Posterior vena cava (tissue), 2 donors: ENCODE results near the gene MATCAP1. TPM values are rescaled to one million over a fixed set of nuclear protein-coding genes. Genes with fewer than 3 reads are reported as not detected.

ENCODE experiments used
- DNase-seq: peaks from one replicate; pipeline ENCODE4 v3.0.0-alpha.2; 2020; ENCODE audit warnings: low spot score
- intact Hi-C, 2 donors: fragments of 100-400 bp; cut with DNase I; formaldehyde crosslinking; loops; one replicate each; pipeline versions ENCODE4 v1.14.1 to v1.14.2; 2022 to 2023
- long read RNA-seq, 2 donors: library from polyadenylated mRNA; unstranded; transcript quantifications; one replicate each; pipeline ENCODE4 v2.0.0, GENCODE V29; 2020 to 2021
- total RNA-seq, 2 donors: library from RNA; stranded (reverse); fragmentation: NEBNext Ultra II Directional; extraction: Animal tissue kit (Norgen Biotek cat#: 25700); gene quantifications; one replicate each; pipeline ENCODE4 v1.2.1, GENCODE V29; 2021
- donor health status: DM: yes; HTN: yes; CAD: no.
- donor health status: DM: yes; HTN: yes; CAD: no.

Gene MATCAP1
- total RNA-seq = 10 to 100 TPM; 18.3 to 22.1 TPM
- long read RNA-seq, donor 1, partial matches to known transcripts = 0 of 5 reads
- long read RNA-seq, donor 1, other reads (novel, unspliced or antisense) = 5 of 5 reads
- long read RNA-seq, donor 2, transcript KIAA0895L-206 (7 exons, 2,233 nt) = major isoform, 5 of 15 reads
- long read RNA-seq, donor 2, partial matches to known transcripts = 2 of 15 reads
- long read RNA-seq, donor 2, other reads (novel, unspliced or antisense) = 5 of 15 reads

GRCh38 chr16:67183627-67184452 lies at the start of gene MATCAP1:
Gene MATCAP1, minus strand, starts transcription at chr16:67183963. Its CDS starts 3,353 bp downstream, at chr16:67180610.
- DNase-seq = peak; percentile 97
- intact Hi-C loops = loop anchor here in 1 of 2 donors (10.0 kb wide), 1 partner anchor 209 kb away; no protein-coding TSS in a partner anchor

GRCh38 chr16:67230809-67231660 lies 47.3 kb upstream of the MATCAP1 start:
- intact Hi-C loops = loop anchor here in 1 of 2 donors (5.0 kb wide), 1 partner anchor 1826 kb away; no protein-coding TSS in a partner anchor

DNA sequence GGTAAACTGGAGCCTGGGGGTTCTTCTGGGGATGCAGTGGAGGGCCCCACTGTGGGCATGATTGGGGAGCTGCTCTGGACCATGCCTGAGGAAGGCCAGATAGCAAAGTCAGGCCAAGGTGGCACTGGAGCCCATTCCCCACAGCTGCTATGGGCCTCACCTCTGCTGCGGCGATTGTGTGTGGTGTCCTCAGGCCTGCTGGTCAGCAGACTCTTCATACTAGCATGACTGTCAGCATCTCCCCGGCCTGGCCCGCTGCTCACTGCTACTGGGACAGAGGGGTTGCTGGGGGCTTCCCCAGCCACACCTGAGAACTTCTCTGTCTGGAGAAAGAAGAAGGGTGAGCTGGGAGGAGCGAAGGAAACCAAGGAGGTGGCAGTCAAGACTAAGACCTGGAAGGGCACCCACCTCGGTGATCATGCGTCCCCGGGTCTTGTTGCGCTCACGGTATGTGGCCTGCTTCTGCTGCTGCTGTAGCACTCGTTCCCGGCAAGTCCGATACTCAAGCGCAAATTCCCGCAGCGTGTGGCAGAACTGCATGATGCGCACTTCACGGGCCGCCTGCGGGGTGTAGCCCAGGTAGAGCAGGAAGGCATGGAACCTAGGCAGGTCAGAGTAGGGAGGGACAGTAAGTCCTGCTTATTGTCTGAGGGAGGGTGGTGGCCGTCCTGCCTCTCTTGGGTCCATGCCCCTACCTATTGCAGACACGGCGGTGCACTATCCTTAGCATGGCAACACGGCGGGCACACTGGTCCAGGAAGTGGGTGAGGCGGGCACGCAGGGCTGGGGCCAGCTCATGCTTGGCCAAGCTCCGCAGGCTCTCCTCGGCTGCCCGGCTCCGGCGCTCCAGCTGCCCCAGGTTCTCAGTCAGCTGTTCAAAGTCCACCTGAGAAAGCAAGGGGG lies 46.4 kb upstream of the MATCAP1 start:
- intact Hi-C loops = loop anchor here in 1 of 2 donors (5.0 kb wide), 1 partner anchor 1827 kb away; no protein-coding TSS in a partner anchor
- no peak for DNase-seq

More at GRCh38 chr16:67230809-67231660, 47.3 kb upstream of the MATCAP1 start:
- no peak for DNase-seq

GRCh38 chr16:67228905-67229304 lies 45.1 kb upstream of the MATCAP1 start:
- no peak for DNase-seq

GRCh38 chr16:67228034-67228785 lies 44.4 kb upstream of the MATCAP1 start:
- intact Hi-C loops = no loop called here

More at GRCh38 chr16:67228905-67229304, 45.1 kb upstream of the MATCAP1 start:
- intact Hi-C loops = no loop called here

DNA sequence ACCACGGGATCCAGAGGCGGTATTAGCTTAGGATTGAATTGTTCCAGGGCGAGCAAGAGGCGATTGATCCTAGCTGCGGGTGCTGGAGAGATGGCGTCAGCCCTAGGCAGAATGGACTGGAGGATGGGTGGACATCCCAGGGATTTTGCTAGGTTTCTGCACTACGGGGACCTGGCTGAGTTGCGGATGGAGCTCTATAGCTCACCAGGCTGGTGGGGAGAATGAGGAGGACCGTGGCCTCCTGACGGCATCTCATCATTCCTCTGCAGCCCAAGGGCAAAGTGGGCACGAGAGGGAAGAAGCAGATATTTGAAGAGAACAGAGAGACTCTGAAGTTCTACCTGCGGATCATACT lies 43.8 kb upstream of the MATCAP1 start:
- intact Hi-C loops = no loop called here
- no peak for DNase-seq

More at GRCh38 chr16:67228034-67228785, 44.4 kb upstream of the MATCAP1 start:
- no peak for DNase-seq

DNA sequence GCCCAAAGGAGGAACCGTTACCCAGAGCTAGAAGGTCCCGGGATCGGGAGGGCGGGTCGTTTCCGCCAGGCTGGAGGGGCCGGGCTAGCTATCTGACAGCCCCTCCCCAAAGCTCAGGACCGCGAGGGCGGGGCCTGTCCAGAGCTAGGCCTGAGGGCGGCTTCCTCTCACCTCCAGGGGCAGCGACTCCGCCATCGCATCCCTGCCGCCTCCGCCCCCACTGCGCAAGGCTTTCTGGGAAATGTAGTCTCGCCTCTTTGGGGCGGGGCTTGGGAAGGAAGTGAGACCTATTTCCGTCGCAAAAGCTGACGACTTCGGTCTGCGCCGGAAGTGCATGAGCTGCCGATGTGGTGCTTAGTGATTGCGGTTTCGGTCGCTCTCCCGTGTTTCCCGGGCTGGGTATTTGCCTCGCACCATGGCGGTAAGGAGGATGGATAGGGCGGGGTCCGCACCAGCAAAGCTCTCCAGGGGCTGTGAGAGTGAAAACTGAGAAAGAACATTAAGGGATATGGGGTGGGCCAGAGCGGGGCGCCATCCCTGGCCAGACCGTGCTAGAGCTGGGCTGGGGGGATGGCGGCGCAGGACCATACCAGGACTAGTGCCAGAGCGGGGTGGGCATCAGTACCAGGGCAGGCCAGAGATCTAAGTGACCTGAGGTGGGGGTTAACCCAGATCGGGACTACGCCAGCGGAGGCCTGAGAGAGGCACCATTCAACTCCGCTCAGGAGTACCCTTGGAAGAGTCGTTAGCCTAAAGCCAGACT lies 43.2 kb upstream of the MATCAP1 start, which contains the start of gene TMEM208:
Gene TMEM208, plus strand, starts transcription at position 327 of the 763 bp plus-strand sequence. Its CDS starts 89 bp downstream, at position 416.
- peak; percentile 99 for DNase-seq
- intact Hi-C loops = no loop called here

- intact Hi-C loops = no loop called here
- no peak for DNase-seq
Measured at GRCh38 chr16:67226295-67226803, 42.6 kb upstream of the MATCAP1 start.

- intact Hi-C loops = no loop called here
- DNase-seq = no peak
Measured at GRCh38 chr16:67223992-67224391, 40.2 kb upstream of the MATCAP1 start.

GRCh38 chr16:67216612-67217490 lies 33.1 kb upstream of the MATCAP1 start:
- peak; percentile 83 for DNase-seq
- intact Hi-C loops = no loop called here

DNA sequence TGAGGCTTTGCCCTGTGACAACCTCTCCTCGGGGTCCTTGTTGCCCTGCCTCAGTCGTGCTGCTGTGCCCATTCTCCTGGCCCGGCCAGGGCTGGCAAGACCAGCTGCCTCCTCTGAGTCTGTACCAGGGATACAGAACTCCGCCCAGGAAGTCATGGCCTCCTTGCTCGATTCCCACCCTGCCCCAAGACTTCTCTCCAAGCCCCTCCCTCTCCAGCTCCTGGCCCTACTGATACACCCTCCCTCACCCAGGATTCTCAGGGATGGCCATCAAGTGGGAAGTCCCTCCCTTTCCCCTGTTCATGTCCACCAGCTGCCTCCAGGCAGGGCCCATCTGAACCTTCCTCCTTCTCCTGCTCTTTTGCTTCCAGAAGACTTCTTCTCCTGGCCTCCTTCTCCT lies 31.9 kb upstream of the MATCAP1 start:
- intact Hi-C loops = no loop called here
- no peak for DNase-seq

DNA sequence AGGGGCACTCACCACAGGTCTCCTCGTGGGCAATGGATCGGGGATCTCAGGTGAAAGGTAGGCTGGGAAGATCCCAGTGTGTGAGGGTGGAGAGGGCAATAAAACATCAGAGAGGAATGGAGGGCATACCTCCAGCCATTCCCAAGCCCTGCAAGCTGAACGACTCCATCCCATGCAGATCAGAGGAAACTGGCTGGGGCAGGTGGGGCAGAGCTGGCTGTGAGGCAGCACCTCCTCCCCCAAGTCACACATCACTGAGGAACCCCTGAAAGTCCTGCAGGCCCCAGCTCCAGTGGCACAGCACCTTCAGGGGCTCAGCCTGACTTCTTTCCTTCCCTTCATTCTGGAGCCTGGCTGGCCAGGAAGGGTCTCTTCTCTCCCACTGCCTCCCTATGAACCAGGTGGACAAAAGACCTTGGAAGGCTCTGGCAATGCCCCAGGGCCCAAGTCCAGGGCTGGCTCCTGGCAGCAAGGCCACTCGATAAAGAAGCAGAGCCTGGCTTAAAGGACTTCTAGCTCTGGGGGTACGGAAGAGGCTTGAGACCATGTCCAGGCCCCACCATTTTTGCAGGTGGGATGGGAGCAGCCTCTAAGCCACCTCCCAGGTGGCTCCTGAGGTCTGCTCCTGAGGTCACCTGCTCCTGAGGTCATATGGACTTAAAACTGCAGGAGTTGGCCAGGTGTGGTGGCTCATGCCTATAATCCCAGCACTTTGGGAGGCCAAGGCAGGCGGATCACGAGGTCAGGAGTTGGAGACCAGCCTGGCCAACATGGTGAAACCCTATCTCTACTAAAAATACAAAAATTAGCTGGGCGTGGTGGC lies 29.6 kb upstream of the MATCAP1 start:
- intact Hi-C loops = no loop called here
- no peak for DNase-seq

DNA sequence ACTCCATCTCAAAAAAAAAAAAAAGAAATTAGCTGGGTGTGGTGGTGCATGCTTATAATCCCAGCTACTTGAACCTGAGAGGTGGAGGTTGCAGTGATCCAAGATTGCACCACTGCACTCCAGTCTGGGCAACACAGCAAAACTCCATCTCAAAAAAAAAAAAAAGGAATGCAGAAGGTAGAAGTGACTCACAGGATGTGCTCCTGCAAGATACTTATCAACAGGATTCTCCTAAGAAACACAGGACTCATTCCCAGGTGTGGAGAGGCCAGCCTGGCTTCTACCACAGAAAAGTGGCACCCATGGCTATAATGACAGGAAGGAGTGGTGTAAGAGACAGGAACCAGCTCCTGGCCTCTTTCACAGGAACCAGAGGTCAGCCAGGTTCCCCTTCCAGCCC lies 29.0 kb upstream of the MATCAP1 start:
- DNase-seq = no peak
- intact Hi-C loops = no loop called here

DNA sequence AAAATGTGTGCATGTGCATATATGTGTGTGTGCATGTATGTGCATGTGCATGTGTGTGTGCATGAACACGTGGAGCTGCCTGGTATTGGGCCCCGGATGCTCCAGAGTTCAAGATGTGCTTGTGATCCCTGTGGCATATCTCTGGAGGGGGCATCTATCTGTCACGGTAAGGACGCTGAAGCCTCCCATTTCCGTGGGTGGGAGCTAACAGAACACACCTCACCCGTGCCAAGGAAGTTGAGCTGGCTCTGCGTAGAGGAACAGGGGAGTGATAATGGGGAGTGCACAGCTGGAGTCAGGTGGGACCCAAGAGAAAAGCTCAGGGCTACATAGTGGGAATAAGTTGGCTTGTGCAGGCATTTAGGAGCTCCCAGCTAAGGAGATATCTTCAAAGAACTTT lies 27.9 kb upstream of the MATCAP1 start:
- no peak for DNase-seq
- intact Hi-C loops = no loop called here
